CD8-positive, alpha-beta memory T cell (primary cell): ENCODE data around the gene NFAM1. TPM values are rescaled to one million over a fixed set of nuclear protein-coding genes. Genes with fewer than 3 reads are reported as not detected.

ENCODE experiments used
- CTCF ChIA-PET: fragments of 350-600 bp; sonication (Branson Sonifier 250); formaldehyde crosslinking; loops from one replicate; lab custom pipeline; 2021; ENCODE audit warnings: antibody characterized with exemption; lab: Charles Lee
- POLR2A ChIA-PET: fragments of 350-600 bp; sonication (Branson Sonifier 250); formaldehyde crosslinking; loops from one replicate; lab custom pipeline; 2021; ENCODE audit warnings: antibody characterized with exemption; lab: Charles Lee
- DNase-seq, 5 donors: peaks; one replicate each; pipeline versions ENCODE4 v3.0.0 to v3.0.0-alpha.2; 2020 to 2022; ENCODE audit warnings: mixed read lengths in 1 of 5
- H3K27ac ChIP-seq: one replicate; pipeline ENCODE4 v1.7.0; 2013; ENCODE audit warnings: low read depth, mild to moderate bottlenecking, low read length, moderate library complexity
- H3K27me3 ChIP-seq: 2 replicates; pipeline ENCODE4 v1.7.0; 2013; ENCODE audit warnings: low read length, mild to moderate bottlenecking; ENCODE audit not compliant: insufficient read depth, poor library complexity, severe bottlenecking
- H3K36me3 ChIP-seq: 2 replicates; pipeline ENCODE4 v1.7.0; 2013; ENCODE audit warnings: mild to moderate bottlenecking, low read length, moderate library complexity; ENCODE audit not compliant: insufficient read depth
- H3K4me1 ChIP-seq: 2 replicates; pipeline ENCODE4 v1.7.0; 2013; ENCODE audit warnings: mild to moderate bottlenecking, low read length, moderate library complexity; ENCODE audit not compliant: insufficient read depth
- H3K4me3 ChIP-seq: 2 replicates; pipeline ENCODE4 v1.7.0; 2013; ENCODE audit warnings: mild to moderate bottlenecking, low read length
- H3K9me3 ChIP-seq: 2 replicates; pipeline ENCODE4 v1.7.0; 2013; ENCODE audit warnings: mild to moderate bottlenecking, low read length
- H3K27ac Mint-ChIP-seq, 8 donors: one replicate each; pipeline ENCODE4 v1.8.0; 2020 to 2021; ENCODE audit warnings: mixed read lengths in 8 of 8, mild to moderate bottlenecking in 6 of 8, inconsistent platforms in 3 of 8, moderate library complexity in 3 of 8
- H3K27me3 Mint-ChIP-seq, 2 donors: one replicate each; pipeline ENCODE4 v1.8.0; 2020 to 2021; ENCODE audit warnings: mixed read lengths in 2 of 2, mild to moderate bottlenecking in 1 of 2, moderate library complexity in 1 of 2
- H3K36me3 Mint-ChIP-seq, 3 donors: one replicate each; pipeline ENCODE4 v1.8.0; 2020 to 2021; ENCODE audit warnings: mixed read lengths in 3 of 3, inconsistent platforms in 1 of 3, mild to moderate bottlenecking in 1 of 3
- H3K4me1 Mint-ChIP-seq, 3 donors: one replicate each; pipeline ENCODE4 v1.8.0; 2020 to 2021; ENCODE audit warnings: mixed read lengths in 3 of 3, inconsistent platforms in 1 of 3, mild to moderate bottlenecking in 1 of 3
- H3K4me3 Mint-ChIP-seq, 7 donors: one replicate each; pipeline ENCODE4 v1.8.0; 2020 to 2021; ENCODE audit warnings: mixed read lengths in 7 of 7, mild to moderate bottlenecking in 6 of 7, moderate library complexity in 4 of 7, inconsistent platforms in 2 of 7
- H3K9me3 Mint-ChIP-seq, 5 donors: one replicate each; pipeline ENCODE4 v1.8.0; 2020 to 2022; ENCODE audit warnings: mixed read lengths in 5 of 5, mild to moderate bottlenecking in 3 of 5, moderate library complexity in 2 of 5, inconsistent platforms in 1 of 5
- polyA plus RNA-seq: library from polyadenylated mRNA; unstranded; fragments of 300-500 nt; fragmentation: Illumina TruSeq; gene quantifications from one replicate; pipeline ENCODE4 v1.2.3, GENCODE V29; 2021
- total RNA-seq, 2 experiments: library from RNA; stranded (reverse); gene quantifications; one replicate each; pipeline ENCODE4 v1.2.3, GENCODE V29; 2021

Gene NFAM1
- total and polyA plus RNA-seq, 3 experiments from 2014 or later, result 0.16 to 0.31 TPM; not detected in 1

DNA sequence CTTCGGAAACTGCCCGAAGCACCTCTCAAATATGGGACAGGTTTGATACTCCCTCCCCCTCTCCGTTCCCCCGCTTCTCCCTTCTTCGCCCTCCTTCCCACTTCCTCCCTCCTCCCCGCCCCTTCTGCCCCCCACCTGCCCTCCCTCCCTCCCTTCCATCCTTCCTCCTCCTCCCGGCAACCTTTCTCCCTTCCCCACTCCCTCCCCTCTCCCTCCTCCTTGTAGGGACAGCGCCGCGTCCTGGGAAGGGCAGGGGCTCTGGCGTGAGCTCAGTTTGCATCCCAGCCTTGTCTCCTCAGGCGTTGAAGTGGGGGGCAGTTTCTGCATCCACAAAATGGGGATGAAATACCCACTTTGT, 6.1 kb upstream of the NFAM1 start:
- Mint-ChIP-seq H3K27ac (no peak overlapping the region), H3K36me3 (no peaks in the 10 kb centered on the region), H3K4me3 (peak overlapping the region in 3 of 7 donors; percentile 8 to 85 (median 82)), H3K9me3 (no peaks in the 10 kb centered on the region), H3K4me1 (peaks cover 4 to 12% (median 10%) of the 10 kb centered on the region in 3 donors), H3K27me3 (peaks cover 0 to 6% of the 10 kb centered on the region in 2 donors)
- Histone ChIP-seq H3K9me3 (no peaks in the 10 kb centered on the region), H3K27me3 (no peaks in the 10 kb centered on the region), H3K36me3 (no peaks in the 10 kb centered on the region), H3K4me1 (peaks cover 9% of the 10 kb centered on the region), H3K27ac (no peak overlapping the region), H3K4me3 (no peak overlapping the region)
- no peak for DNase-seq
- ChIA-PET POLR2A (interaction anchor here (1.1 kb wide), 1 partner anchor 347 kb away, joined by 3 read pairs; the partner anchor contains the start of gene NDUFA6), CTCF (interaction anchor here (0.8 to 6.5 kb wide), 14 partner anchors 9 to 498 kb away, joined by 3 to 54 read pairs (median 3); partner anchors contain the start of gene NDUFA6)

DNA sequence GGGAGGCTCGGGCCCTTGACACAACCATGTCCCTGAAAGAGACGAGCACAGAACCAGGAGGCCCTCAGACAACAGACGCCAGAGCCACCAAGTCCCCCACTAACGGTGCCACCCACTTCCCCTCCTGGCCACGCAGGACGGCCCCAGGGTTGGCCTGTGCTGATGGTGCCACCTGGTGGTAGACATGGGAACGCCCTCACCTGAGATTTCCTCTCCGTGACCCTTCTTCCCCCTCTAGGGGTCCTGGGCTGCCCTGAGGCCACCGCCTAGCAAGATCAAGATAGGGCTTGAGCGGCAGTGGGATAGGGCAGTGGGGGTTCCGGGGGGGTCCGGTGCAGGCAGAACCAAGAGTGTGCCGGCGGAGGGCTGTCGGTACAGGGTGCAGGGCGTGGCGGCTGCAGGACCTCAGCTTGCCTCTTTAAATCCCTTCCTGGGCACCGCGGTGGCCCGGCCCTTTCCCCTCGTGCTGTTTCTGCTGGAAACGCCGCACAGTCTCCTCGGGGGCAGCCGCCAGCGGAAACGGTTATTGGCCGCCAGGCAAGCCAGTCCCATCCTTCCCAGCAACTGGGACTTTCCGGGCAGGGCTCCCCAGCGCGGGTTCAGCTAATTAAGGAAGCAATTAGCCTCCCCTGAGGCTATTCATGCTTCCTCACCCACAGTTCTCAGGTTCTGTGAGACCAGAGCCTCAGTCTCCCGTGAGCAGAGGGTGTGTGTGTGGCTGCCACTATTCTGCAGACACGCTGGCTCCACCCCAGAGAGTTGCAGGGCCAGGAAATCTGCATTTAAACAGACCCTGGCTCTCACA, 5.5 kb upstream of the NFAM1 start:
- Mint-ChIP-seq H3K4me1 (peaks cover 4 to 12% (median 8%) of the 10 kb centered on the region in 3 donors), H3K27me3 (peaks cover 2 to 6% of the 10 kb centered on the region in 2 donors), H3K9me3 (no peaks in the 10 kb centered on the region), H3K4me3 (peak overlapping the region; percentile 69 to 93 (median 82)), H3K36me3 (no peaks in the 10 kb centered on the region), H3K27ac (peak overlapping the region in 5 of 8 donors; percentile 54 to 73 (median 63))
- peaks cover 9% of the 10 kb centered on the region for H3K4me1 ChIP-seq
- peak; percentile 76 to 90 (median 81) for DNase-seq
- peak overlapping the region; percentile 38 for H3K27ac ChIP-seq
- H3K9me3 ChIP-seq, result no peaks in the 10 kb centered on the region
- ChIA-PET CTCF (interaction anchor here (0.8 to 6.5 kb wide), 14 partner anchors 9 to 498 kb away, joined by 3 to 54 read pairs (median 3); partner anchors contain the start of gene NDUFA6), POLR2A (interaction anchor here (0.5 to 1.1 kb wide), 2 partner anchors 271 to 347 kb away, joined by 3 to 4 read pairs; partner anchors contain the start of gene NDUFA6)
- H3K36me3 ChIP-seq, result no peaks in the 10 kb centered on the region
- peak overlapping the region; percentile 73 for H3K4me3 ChIP-seq
- H3K27me3 ChIP-seq, result no peaks in the 10 kb centered on the region

DNA sequence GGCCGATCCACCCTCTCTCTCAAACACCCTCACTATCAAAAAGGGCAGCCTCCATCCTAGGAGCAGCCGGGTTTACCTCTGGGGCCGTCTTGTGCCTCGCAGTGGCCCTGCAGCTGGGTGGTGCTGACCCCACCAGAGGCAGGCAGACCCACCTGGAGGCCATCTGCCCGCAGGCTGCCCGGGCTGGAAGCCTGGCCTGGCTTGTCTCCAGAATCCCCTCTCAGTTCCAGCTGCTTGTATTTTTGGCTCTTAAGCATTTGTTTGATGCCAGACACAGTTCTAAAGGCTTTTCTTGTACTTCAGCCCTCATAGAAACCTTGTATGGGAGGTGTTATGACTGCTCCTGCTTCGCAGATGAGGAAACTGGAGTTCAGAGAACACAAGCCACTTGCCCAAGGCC, 4.2 kb upstream of the NFAM1 start:
- H3K27me3 ChIP-seq, result no peaks in the 10 kb centered on the region
- H3K4me3 ChIP-seq, result no peak overlapping the region
- peaks cover 4 to 12% (median 8%) of the 10 kb centered on the region in 3 donors for H3K4me1 Mint-ChIP-seq
- H3K27ac Mint-ChIP-seq, result no peak overlapping the region
- no peak for DNase-seq
- H3K36me3 Mint-ChIP-seq, result no peaks in the 10 kb centered on the region
- no peak overlapping the region for H3K4me3 Mint-ChIP-seq
- H3K36me3 ChIP-seq, result no peaks in the 10 kb centered on the region
- CTCF ChIA-PET, result interaction anchor here (0.6 to 6.5 kb wide), 4 partner anchors 266 to 470 kb away, joined by 3 to 54 read pairs (median 16); partner anchors contain the start of gene NDUFA6
- POLR2A ChIA-PET, result no interaction called here
- H3K27me3 Mint-ChIP-seq, result peaks cover 6 to 8% of the 10 kb centered on the region in 2 donors
- H3K9me3 ChIP-seq, result no peaks in the 10 kb centered on the region
- no peaks in the 10 kb centered on the region for H3K9me3 Mint-ChIP-seq
- no peak overlapping the region for H3K27ac ChIP-seq
- peaks cover 9% of the 10 kb centered on the region for H3K4me1 ChIP-seq

DNA sequence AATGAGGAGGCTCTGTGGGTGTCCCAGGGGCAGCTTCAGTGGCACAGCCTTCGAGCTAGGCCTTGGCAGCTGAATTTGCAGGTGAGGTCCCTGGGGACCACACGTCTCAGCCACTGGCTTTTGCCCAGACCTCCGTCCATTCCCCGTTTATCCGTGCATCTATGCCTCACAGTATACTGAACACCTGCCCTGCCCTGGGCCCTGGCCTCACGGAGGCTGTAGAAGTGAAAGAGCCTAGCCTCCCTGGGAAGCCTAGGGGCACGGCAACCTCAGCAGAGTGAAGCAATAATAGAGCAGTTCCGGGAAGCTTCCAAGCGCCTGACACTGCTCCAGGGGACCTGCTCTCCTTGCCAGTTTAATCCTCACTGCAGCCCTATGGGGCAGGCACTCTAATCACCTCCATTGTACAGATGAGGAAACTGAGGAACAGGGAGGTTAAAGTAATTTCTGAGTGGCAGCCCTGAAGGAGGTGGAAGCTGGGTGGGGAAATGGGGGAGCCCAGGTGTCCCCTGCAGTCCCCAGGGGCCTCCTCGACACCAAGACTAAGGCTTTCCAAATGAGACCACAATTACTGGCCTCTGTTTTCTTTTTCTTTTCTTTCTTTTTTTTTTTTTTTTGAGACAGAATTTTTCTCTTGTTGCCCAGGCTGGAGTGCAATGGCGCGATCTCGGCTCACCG, 2.7 kb upstream of the NFAM1 start:
- H3K4me3 Mint-ChIP-seq, result no peak overlapping the region
- peaks cover 9% of the 10 kb centered on the region for H3K4me1 ChIP-seq
- CTCF ChIA-PET, result interaction anchor here (0.7 to 6.5 kb wide), 6 partner anchors 9 to 468 kb away, joined by 3 to 54 read pairs (median 4); partner anchors contain the start of gene NDUFA6

DNA sequence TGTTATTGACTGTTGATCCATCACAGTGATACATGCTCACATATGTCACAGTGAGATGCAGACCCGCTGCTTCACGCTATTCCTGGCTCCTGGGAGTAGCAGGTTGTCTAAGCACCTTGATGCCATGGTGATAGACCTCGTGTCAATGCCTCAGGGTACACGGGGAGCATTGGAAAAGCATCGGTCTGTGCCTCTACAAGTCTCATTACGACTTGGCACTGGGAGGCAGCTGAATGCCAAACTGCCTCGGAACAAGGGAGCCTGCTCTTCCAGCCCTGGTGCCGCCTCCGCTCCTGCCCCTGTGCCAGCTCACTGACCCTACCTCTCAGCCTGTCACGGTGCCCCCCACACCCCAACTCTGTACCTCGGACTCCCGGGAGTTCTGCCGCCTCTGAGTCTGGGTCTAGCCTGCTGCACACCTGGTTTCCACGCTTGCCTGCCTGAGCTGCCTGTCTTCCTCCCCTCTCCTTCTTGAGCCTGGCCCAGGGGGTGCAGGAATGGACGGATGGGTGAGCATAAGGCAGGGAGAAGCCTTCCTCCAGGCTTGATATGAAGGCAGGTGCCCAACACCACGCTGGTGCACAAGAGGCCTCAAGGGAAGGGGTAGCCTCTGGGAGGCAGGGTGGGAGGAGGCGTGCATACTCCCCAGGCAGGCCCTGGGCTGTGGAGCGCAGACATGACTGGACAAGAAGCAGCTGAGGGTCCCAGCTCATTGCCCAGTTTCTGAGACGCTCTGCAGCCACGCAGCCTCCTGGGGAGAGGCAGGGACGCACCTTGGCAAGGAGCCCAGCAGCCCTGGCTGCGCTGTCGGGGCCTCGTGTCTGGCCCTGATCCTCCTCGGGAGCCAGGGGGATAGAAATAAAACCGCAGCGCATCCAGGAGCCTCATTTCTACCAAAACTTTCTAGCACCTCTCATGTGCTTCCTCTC, 1.8 kb upstream of the NFAM1 start:
- POLR2A ChIA-PET, result no interaction called here

More for the DNA sequence above, 2.7 kb upstream of the NFAM1 start:
- H3K36me3 ChIP-seq, result no peaks in the 10 kb centered on the region
- no peaks in the 10 kb centered on the region for H3K9me3 Mint-ChIP-seq
- no peaks in the 10 kb centered on the region for H3K27me3 ChIP-seq
- H3K9me3 ChIP-seq, result no peaks in the 10 kb centered on the region
- no peak overlapping the region for H3K27ac Mint-ChIP-seq
- no peaks in the 10 kb centered on the region for H3K36me3 Mint-ChIP-seq
- peaks cover 14 to 18% of the 10 kb centered on the region in 2 donors for H3K27me3 Mint-ChIP-seq
- DNase-seq, result no peak
- no peak overlapping the region for H3K4me3 ChIP-seq
- no peak overlapping the region for H3K27ac ChIP-seq
- POLR2A ChIA-PET, result no interaction called here
- peaks cover 4 to 12% (median 8%) of the 10 kb centered on the region in 3 donors for H3K4me1 Mint-ChIP-seq

DNA sequence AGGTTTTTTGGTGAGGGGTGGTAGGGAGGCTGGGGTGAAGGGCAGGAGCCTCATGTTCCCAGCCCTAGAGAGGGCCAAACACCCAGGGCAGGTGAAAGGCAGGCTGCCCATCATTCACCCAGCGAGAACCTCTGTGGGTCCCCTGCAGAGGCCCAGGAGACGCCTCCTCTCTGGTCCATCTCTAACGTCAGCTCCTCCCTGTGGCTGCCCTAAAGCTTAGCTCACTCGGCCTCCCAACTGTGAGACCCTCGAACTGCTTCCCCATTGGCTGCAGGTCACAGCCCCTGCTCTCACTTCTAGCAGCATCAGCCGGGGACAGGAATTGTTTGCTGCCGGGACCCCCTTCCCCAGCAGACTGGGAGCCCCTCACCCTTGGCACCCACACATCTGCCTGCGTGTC, 615 bp upstream of the NFAM1 start:
- no peak overlapping the region for H3K4me3 ChIP-seq
- no peak for DNase-seq
- Mint-ChIP-seq H3K36me3 (no peaks in the 10 kb centered on the region), H3K27me3 (peaks cover 17 to 24% of the 10 kb centered on the region in 2 donors), H3K4me3 (no peak overlapping the region), H3K4me1 (peaks cover 4 to 7% (median 5%) of the 10 kb centered on the region in 3 donors), H3K9me3 (no peaks in the 10 kb centered on the region), H3K27ac (no peak overlapping the region)
- no peaks in the 10 kb centered on the region for H3K9me3 ChIP-seq
- no peaks in the 10 kb centered on the region for H3K36me3 ChIP-seq
- no peak overlapping the region for H3K27ac ChIP-seq
- peaks cover 5% of the 10 kb centered on the region for H3K4me1 ChIP-seq
- POLR2A ChIA-PET, result no interaction called here
- CTCF ChIA-PET, result interaction anchor here (1.7 kb wide), 1 partner anchor 11 kb away, joined by 7 read pairs; no protein-coding TSS in a partner anchor
- no peaks in the 10 kb centered on the region for H3K27me3 ChIP-seq

More for the DNA sequence above, 1.8 kb upstream of the NFAM1 start:
- peaks cover 4 to 9% (median 8%) of the 10 kb centered on the region in 3 donors for H3K4me1 Mint-ChIP-seq
- H3K36me3 Mint-ChIP-seq, result no peaks in the 10 kb centered on the region
- H3K9me3 Mint-ChIP-seq, result no peaks in the 10 kb centered on the region
- no peak overlapping the region for H3K4me3 Mint-ChIP-seq
- H3K27me3 Mint-ChIP-seq, result peaks cover 14 to 18% of the 10 kb centered on the region in 2 donors
- Histone ChIP-seq H3K4me3 (no peak overlapping the region), H3K4me1 (peaks cover 9% of the 10 kb centered on the region), H3K36me3 (no peaks in the 10 kb centered on the region), H3K9me3 (no peaks in the 10 kb centered on the region), H3K27me3 (no peaks in the 10 kb centered on the region), H3K27ac (no peak overlapping the region)
- CTCF ChIA-PET, result interaction anchor here (1.1 to 1.8 kb wide), 2 partner anchors 10 to 467 kb away, joined by 3 to 5 read pairs; no protein-coding TSS in a partner anchor
- no peak for DNase-seq
- peak overlapping the region in 1 of 8 donors; percentile 69 for H3K27ac Mint-ChIP-seq

DNA sequence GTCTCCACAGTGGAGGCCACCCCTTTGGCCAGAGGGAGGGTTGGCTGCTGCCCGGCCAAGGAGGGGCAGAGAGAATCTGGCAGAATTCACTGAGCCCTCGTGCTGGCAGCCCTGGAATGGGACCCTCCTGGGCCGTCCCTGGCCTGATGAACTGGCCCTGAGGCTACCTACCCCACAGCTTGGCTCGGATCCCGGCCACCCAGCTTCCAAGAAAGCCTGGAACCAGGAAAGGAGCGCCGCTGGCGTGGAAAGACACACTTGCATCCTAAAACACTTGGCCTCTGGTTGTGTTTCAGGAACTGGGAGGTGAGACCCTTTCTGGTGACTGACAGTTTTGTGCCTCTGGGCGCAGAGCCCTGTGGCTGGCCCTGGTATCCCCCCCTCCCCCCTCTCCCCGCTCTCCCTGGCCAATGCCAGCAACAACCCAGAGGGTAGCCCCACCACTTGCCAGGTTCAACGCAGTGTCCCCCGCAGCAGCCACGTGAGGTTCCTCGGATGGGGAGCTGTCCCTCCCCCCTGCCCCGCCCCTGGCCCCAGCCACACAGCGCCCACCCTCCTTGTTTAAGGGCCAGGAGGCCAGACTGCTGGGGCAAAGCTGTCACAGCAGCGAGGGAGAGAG, 693 bp downstream of the NFAM1 start:
- Mint-ChIP-seq H3K27ac (no peak overlapping the region), H3K27me3 (peaks cover 20 to 30% of the 10 kb centered on the region in 2 donors), H3K9me3 (no peaks in the 10 kb centered on the region), H3K36me3 (no peaks in the 10 kb centered on the region), H3K4me1 (no peaks in the 10 kb centered on the region), H3K4me3 (no peak overlapping the region)
- POLR2A ChIA-PET, result no interaction called here
- CTCF ChIA-PET, result interaction anchor here (1.7 kb wide), 1 partner anchor 12 kb away, joined by 7 read pairs; no protein-coding TSS in a partner anchor
- Histone ChIP-seq H3K27me3 (no peaks in the 10 kb centered on the region), H3K27ac (no peak overlapping the region), H3K9me3 (no peaks in the 10 kb centered on the region), H3K4me1 (no peaks in the 10 kb centered on the region), H3K4me3 (no peak overlapping the region), H3K36me3 (no peaks in the 10 kb centered on the region)
- no peak for DNase-seq
